Heart left ventricle (tissue), 16 donors: ENCODE results near the gene XRCC6. TPM values are rescaled to one million over a fixed set of nuclear protein-coding genes. Genes with fewer than 3 reads are reported as not detected.
"Not testable (repeated sequence)": the region's sequence is repeated elsewhere in the genome, so short reads cannot be mapped to it uniquely, and the experiment has no call there.

ENCODE experiments used
- ATAC-seq, 4 donors: fragments of 200-7000 bp; cut with Tn5 transposase; one replicate each; pipeline ENCODE4 v1.9.1; 2020 to 2022; ENCODE audit warnings: moderate library complexity in 4 of 4, mild to moderate bottlenecking in 3 of 4, moderate number of reproducible peaks in 1 of 4
- DNase-seq, 5 donors: peaks; one replicate each; pipeline ENCODE4 v3.0.0-alpha.2; 2020
- H3K27ac ChIP-seq, 12 donors: fragments of 200-600 bp; sonication (generic) in 4 of 12; one replicate each; pipeline versions ENCODE4 v1.5.0 to v1.8.0; 2016 to 2022; ENCODE audit warnings: mild to moderate bottlenecking in 2 of 12
- H3K27me3 ChIP-seq, 9 donors: fragments of 200-600 bp; sonication (generic) in 2 of 9; one replicate each; pipeline versions ENCODE4 v1.5.1 to v1.8.0; 2016 to 2022; ENCODE audit warnings: mild to moderate bottlenecking in 3 of 9
- H3K36me3 ChIP-seq, 9 donors: fragments of 200-600 bp; sonication (generic) in 2 of 9; one replicate each; pipeline versions ENCODE4 v1.5.0 to v1.8.0; 2018 to 2022; ENCODE audit warnings: mild to moderate bottlenecking in 2 of 9
- H3K4me1 ChIP-seq, 12 donors: fragments of 200-600 bp; sonication (generic) in 4 of 12; one replicate each; pipeline versions ENCODE4 v1.5.0 to v1.8.0; 2016 to 2022; ENCODE audit warnings: mild to moderate bottlenecking in 3 of 12
- H3K4me3 ChIP-seq, 12 donors: fragments of 200-600 bp; sonication (generic) in 4 of 12; one replicate each; pipeline versions ENCODE4 v1.5.0 to v1.8.0; 2017 to 2022; ENCODE audit warnings: mild to moderate bottlenecking in 9 of 12, moderate library complexity in 4 of 12
- H3K9me3 ChIP-seq, 12 donors: fragments of 200-600 bp; sonication (generic) in 4 of 12; one replicate each; pipeline versions ENCODE4 v1.5.0 to v1.8.0; 2016 to 2022; ENCODE audit warnings: mild to moderate bottlenecking in 1 of 12
- POLR2A ChIP-seq, 2 donors: fragments of 450-650 bp; IDR thresholded peaks; one replicate each; pipeline ENCODE4 v1.6.1; 2017; ENCODE audit warnings: antibody characterized with exemption in 2 of 2, mild to moderate bottlenecking in 2 of 2, moderate library complexity in 2 of 2
- WGBS, 4 donors: extraction: QIAGEN DNeasy Blood & Tissue Kit in 2 of 4; methylation state at CpG; one replicate each; pipeline versions ENCODE4 v1.1.5 to v1.1.7; 2013 to 2018; 5-methylcytosine and 5-hydroxymethylcytosine counted together
- intact Hi-C, 10 donors: fragments of 100-400 bp; cut with DNase I; formaldehyde crosslinking; loops; one replicate each; pipeline versions ENCODE4 v1.11.1 to v1.14.2; 2022
- polyA plus RNA-seq, 2 donors: library from polyadenylated mRNA; stranded (reverse); fragments of 200-250 nt; gene quantifications; one replicate each; pipeline ENCODE4 v1.2.3, GENCODE V29; 2013
- total RNA-seq, 9 donors: library from RNA; depleted of rRNA in 2 of 9; stranded (reverse); fragments of >200 nt in 2 of 9; fragmentation: NEBNext Ultra II Directional in 3 of 9; extraction: Animal tissue kit (Norgen Biotek cat#: 25700) in 3 of 9; gene quantifications; one replicate each; pipeline versions ENCODE4 v1.1.0 to v1.2.4, GENCODE V29; 2016 to 2023
- TF ChIP-seq, protein P1 (sequence below), 12 donors: fragments of 200-600 bp; sonication (generic) in 4 of 12; IDR thresholded peaks; one replicate each; pipeline versions ENCODE4 v1.5.0 to v1.8.0; 2018 to 2022; ENCODE audit warnings: antibody characterized with exemption in 12 of 12, mild to moderate bottlenecking in 5 of 12
- donor health status: ischemic (EF 13 %, LVEDD 7.1; RV severe dilation, severe dysfunction).
- donor health status: healthy with polysubstance abuse.
- donor health status: DM: no; HTN: yes; CAD: no.
- donor health status: DM: no; HTN: no; CAD: no.
- donor health status: ischemic (EF 25% LVEDD 6.9; RV normal size, moderate dysfunction).
- donor health status: ischemic (EF 25% LVEDD 5.7; RV mildly dilated, moderate dysfunction).
- donor health status: healthy.
- donor health status: DM: yes; HTN: yes; CAD: no.
- donor health status: ischemic (EF 35%, LVEDD 5.7; RV mildly dilated, moderate dysfunction).
- donor health status: nonischemic (EF 11% LVEDD 7.7; RV severe dilation, severe dysfunction).
- donor health status: DM: yes; HTN: yes; CAD: no.
- donor health status: PGD.
- donor health status: ischemic (EF 29% LVEDD 5.4; RV normal size, mild dysfunction).
- donor health status: nonischemic (EF 23%, LVEDD 6.1; RV moderate dilation, normal function).

The XRCC6 gene
- total and polyA plus RNA-seq, 11 donors, result 123 to 231 (median 176) TPM

DNA sequence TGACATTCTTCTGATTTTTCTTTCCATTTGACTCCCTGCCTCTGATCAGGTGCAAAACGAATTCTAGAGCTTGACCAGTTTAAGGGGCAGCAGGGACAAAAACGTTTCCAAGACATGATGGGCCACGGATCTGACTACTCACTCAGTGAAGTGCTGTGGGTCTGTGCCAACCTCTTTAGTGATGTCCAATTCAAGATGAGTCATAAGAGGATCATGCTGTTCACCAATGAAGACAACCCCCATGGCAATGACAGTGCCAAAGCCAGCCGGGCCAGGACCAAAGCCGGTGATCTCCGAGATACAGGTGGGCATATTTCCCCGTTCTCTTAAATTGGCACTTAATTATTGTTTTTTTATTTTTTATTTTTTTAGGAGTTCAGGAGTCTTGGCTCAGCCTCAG, 15.4 kb downstream of the XRCC6 start:
- Histone ChIP-seq H3K4me3 (no peak overlapping the region), H3K27ac (peak overlapping the region in 7 of 12 donors; percentile 25 to 71 (median 58)), H3K27me3 (no peaks in the 10 kb centered on the region), H3K4me1 (peaks cover 0 to 30% (median 5%) of the 10 kb centered on the region in 12 donors), H3K9me3 (no peaks in the 10 kb centered on the region), H3K36me3 (peaks cover 0 to 98% (median 93%) of the 10 kb centered on the region in 9 donors)
- 32 to 54% (median 48%) methylated on average over 7 of the region's 7 CpGs for WGBS, 4 donors
- DNase-seq (peak in 4 of 5 donors; percentile 26 to 69 (median 36)), ATAC-seq (peak; percentile 73 to 89 (median 88))
- no peak for TF ChIP-seq POLR2A (IDR thresholded peaks at IDR 0.05)
- TF ChIP-seq, protein P1, sequence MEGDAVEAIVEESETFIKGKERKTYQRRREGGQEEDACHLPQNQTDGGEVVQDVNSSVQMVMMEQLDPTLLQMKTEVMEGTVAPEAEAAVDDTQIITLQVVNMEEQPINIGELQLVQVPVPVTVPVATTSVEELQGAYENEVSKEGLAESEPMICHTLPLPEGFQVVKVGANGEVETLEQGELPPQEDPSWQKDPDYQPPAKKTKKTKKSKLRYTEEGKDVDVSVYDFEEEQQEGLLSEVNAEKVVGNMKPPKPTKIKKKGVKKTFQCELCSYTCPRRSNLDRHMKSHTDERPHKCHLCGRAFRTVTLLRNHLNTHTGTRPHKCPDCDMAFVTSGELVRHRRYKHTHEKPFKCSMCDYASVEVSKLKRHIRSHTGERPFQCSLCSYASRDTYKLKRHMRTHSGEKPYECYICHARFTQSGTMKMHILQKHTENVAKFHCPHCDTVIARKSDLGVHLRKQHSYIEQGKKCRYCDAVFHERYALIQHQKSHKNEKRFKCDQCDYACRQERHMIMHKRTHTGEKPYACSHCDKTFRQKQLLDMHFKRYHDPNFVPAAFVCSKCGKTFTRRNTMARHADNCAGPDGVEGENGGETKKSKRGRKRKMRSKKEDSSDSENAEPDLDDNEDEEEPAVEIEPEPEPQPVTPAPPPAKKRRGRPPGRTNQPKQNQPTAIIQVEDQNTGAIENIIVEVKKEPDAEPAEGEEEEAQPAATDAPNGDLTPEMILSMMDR (IDR thresholded peaks at IDR 0.05), result no peak
- intact Hi-C loops, result no loop called here

DNA sequence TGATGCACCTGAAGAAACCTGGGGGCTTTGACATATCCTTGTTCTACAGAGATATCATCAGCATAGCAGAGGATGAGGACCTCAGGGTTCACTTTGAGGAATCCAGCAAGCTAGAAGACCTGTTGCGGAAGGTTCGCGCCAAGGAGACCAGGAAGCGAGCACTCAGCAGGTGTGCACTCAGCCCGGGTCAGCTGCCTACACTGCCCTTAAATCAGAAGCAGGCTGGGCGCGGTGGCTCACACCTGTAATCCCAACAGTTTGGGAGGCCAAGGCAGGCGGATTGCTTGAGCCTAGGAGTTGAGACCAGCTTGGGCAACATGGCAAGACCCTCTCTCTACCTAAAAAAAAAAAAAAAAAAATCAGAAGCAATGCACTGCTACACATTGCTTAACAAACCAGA, 16.5 kb downstream of the XRCC6 start:
- Histone ChIP-seq H3K36me3 (peaks cover 0 to 100% (median 98%) of the 10 kb centered on the region in 9 donors), H3K27ac (peak overlapping the region in 1 of 12 donors; percentile 71), H3K4me1 (peaks cover 0 to 30% (median 5%) of the 10 kb centered on the region in 12 donors)

DNA sequence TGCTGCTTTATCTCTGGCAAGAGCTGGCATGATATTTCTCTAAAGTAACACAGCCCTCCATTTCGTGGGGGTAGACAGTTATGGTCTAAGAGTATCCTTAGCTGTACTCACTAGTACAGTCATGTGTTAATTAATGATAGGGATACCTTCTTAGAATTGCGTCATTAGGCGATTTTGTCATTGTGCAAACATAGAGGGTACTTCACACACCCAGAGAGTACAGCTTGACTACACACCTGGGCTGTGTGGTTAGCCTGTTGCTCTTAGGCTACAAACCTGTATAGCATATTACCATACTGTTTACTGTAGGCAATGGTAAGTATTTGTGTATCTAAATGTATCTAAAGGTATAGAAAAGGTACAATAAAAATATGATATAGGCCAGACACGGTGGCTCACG, 17.0 kb downstream of the XRCC6 start:
- no peak for ATAC-seq
- no peak overlapping the region for H3K27ac ChIP-seq
- TF ChIP-seq POLR2A (IDR thresholded peaks at IDR 0.05), result no peak
- TF ChIP-seq, protein P1 (IDR thresholded peaks at IDR 0.05), result no peak
- DNase-seq, result no peak
- no peak overlapping the region for H3K4me3 ChIP-seq
- H3K4me1 ChIP-seq, result peaks cover 0 to 30% (median 5%) of the 10 kb centered on the region in 12 donors
- intact Hi-C loops, result no loop called here
- H3K36me3 ChIP-seq, result peaks cover 0 to 100% (median 98%) of the 10 kb centered on the region in 9 donors
- H3K27me3 ChIP-seq, result no peaks in the 10 kb centered on the region
- 80 to 93% (median 85%) methylated on average over 5 of the region's 5 CpGs for WGBS, 4 donors
- no peaks in the 10 kb centered on the region for H3K9me3 ChIP-seq

More for the DNA sequence above, 16.5 kb downstream of the XRCC6 start:
- ATAC-seq, intact Hi-C loops, H3K9me3 ChIP-seq, DNase-seq, H3K4me3 ChIP-seq, H3K27me3 ChIP-seq: not testable (repeated sequence)
- 93 to 99% (median 98%) methylated on average over 8 of the region's 8 CpGs for WGBS, 4 donors

GRCh38 chr22:41638748-41639147, 17.7 kb downstream of the XRCC6 start:
- Histone ChIP-seq H3K4me3 (no peak overlapping the region), H3K27ac (no peak overlapping the region), H3K36me3 (peaks cover 0 to 100% (median 97%) of the 10 kb centered on the region in 9 donors), H3K9me3 (no peaks in the 10 kb centered on the region), H3K4me1 (peaks cover 0 to 30% (median 5%) of the 10 kb centered on the region in 12 donors), H3K27me3 (no peaks in the 10 kb centered on the region)
- ATAC-seq (no peak), DNase-seq (no peak)
- TF ChIP-seq, protein P1 (IDR thresholded peaks at IDR 0.05), result no peak
- no peak for TF ChIP-seq POLR2A (IDR thresholded peaks at IDR 0.05)
- intact Hi-C loops, result no loop called here
- 81 to 88% (median 84%) methylated on average over 5 of the region's 5 CpGs for whole genome bisulfite sequencing, 4 donors

DNA sequence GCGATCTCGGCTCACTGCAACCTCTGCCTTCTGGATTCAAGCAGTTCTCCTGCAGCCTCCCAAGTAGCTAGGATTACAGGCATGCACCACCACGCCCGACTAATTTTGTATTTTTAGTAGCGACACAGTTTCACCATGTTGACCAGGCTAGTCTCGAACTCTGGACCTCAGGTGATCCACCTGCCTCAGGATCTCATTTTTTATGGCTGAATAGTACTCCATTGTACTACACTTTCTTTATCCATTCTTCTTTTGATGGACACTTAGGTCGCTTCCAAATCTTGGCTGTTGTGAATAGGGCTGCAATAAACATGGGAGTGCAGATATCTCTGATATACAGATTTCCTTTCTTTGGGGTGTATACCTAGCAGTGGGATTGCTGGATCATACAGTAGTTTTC, 20.8 kb downstream of the XRCC6 start:
- WGBS, 4 donors, result 95 to 99% (median 98%) methylated on average over 7 of the region's 7 CpGs
- H3K9me3 ChIP-seq, result no peaks in the 10 kb centered on the region
- peaks cover 0 to 15% (median under 1%) of the 10 kb centered on the region in 12 donors for H3K4me1 ChIP-seq
- intact Hi-C loops, result no loop called here
- ATAC-seq, result no peak
- no peaks in the 10 kb centered on the region for H3K27me3 ChIP-seq
- H3K4me3 ChIP-seq, result no peak overlapping the region
- H3K27ac ChIP-seq, result no peak overlapping the region
- DNase-seq, result no peak
- H3K36me3 ChIP-seq, result peaks cover 0 to 100% (median 98%) of the 10 kb centered on the region in 9 donors
- TF ChIP-seq, protein P1 (IDR thresholded peaks at IDR 0.05), result no peak
- TF ChIP-seq POLR2A (IDR thresholded peaks at IDR 0.05), result no peak
